Calu3 (cell line): ENCODE measurements around the gene TUBB4A. TPM values are rescaled to one million over a fixed set of nuclear protein-coding genes. Genes with fewer than 3 reads are reported as not detected.

ENCODE experiments used
- BruUV-seq: library from RNA; stranded (reverse); fragments of 400-500 nt; replicated peaks from 2 replicates; lab custom pipeline; 2021; lab: Mats Ljungman, UMichigan
- CTCF ChIA-PET: fragments of 300-600 bp; sonication (Branson Sonifier 250); formaldehyde crosslinking; loops from one replicate; lab custom pipeline; 2022; ENCODE audit warnings: antibody characterized with exemption; lab: Charles Lee
- DNase-seq: peaks from one replicate; pipeline ENCODE4 v3.0.0; 2022
- H3K27ac Mint-ChIP-seq: one replicate; pipeline ENCODE4 v1.8.0; 2022; ENCODE audit warnings: mixed read lengths; ENCODE audit not compliant: unreplicated experiment
- H3K27me3 Mint-ChIP-seq: one replicate; pipeline ENCODE4 v1.8.0; 2022; ENCODE audit warnings: mixed read lengths; ENCODE audit not compliant: unreplicated experiment
- H3K36me3 Mint-ChIP-seq: one replicate; pipeline ENCODE4 v1.8.0; 2022; ENCODE audit warnings: mild to moderate bottlenecking, moderate library complexity, mixed read lengths; ENCODE audit not compliant: insufficient read depth, unreplicated experiment
- H3K4me1 Mint-ChIP-seq: one replicate; pipeline ENCODE4 v1.8.0; 2022; ENCODE audit warnings: mild to moderate bottlenecking, low read depth, mixed read lengths; ENCODE audit not compliant: unreplicated experiment
- H3K4me3 Mint-ChIP-seq: one replicate; pipeline ENCODE4 v1.8.0; 2022; ENCODE audit warnings: mild to moderate bottlenecking, low read depth, moderate library complexity, mixed read lengths; ENCODE audit not compliant: unreplicated experiment
- H3K9me3 Mint-ChIP-seq: one replicate; pipeline ENCODE4 v1.8.0; 2022; ENCODE audit warnings: low read depth, mixed read lengths; ENCODE audit not compliant: unreplicated experiment
- CTCF ChIP-seq: fragments of 200-600 bp; IDR thresholded peaks from one replicate; pipeline ENCODE4 v1.8.0; 2022; ENCODE audit warnings: antibody characterized with exemption; ENCODE audit not compliant: unreplicated experiment
- intact Hi-C: fragments of 100-400 bp; cut with micrococcal nuclease; formaldehyde crosslinking; loops from one replicate; pipeline ENCODE4 v1.10.0; 2022; ENCODE audit not compliant: unreplicated experiment
- total RNA-seq: library from RNA; stranded (reverse); gene quantifications from 2 replicates; pipeline ENCODE4 v1.2.3, GENCODE V29; 2022

Gene TUBB4A
- total RNA-seq, 1 experiment from 2014 or later: 1.4 TPM

GRCh38 chr19:6471076-6471475, 31.0 kb downstream of the TUBB4A start:
- no peak overlapping the region for H3K27ac Mint-ChIP-seq
- TF ChIP-seq CTCF: no peak
- H3K4me1 Mint-ChIP-seq: peaks cover 6% of the 10 kb centered on the region
- no peak overlapping the region for H3K4me3 Mint-ChIP-seq
- H3K36me3 Mint-ChIP-seq: peaks cover 18% of the 10 kb centered on the region
- no peaks in the 10 kb centered on the region for H3K9me3 Mint-ChIP-seq
- no TSS peak for BruUV-seq
- CTCF ChIA-PET: no interaction called here
- DNase-seq: no peak
- intact Hi-C loops: no loop called here
- no peaks in the 10 kb centered on the region for H3K27me3 Mint-ChIP-seq

GRCh38 chr19:6470173-6470572, 31.9 kb downstream of the TUBB4A start:
- Mint-ChIP-seq H3K27me3 (no peaks in the 10 kb centered on the region), H3K27ac (no peak overlapping the region), H3K4me1 (peaks cover 15% of the 10 kb centered on the region), H3K9me3 (no peaks in the 10 kb centered on the region), H3K4me3 (no peak overlapping the region), H3K36me3 (peaks cover 27% of the 10 kb centered on the region)
- no TSS peak for BruUV-seq
- no peak for TF ChIP-seq CTCF
- no peak for DNase-seq
- intact Hi-C loops: no loop called here
- CTCF ChIA-PET: no interaction called here

- CTCF ChIA-PET: no interaction called here
- TF ChIP-seq CTCF: no peak
- no peak overlapping the region for H3K27ac Mint-ChIP-seq
- H3K36me3 Mint-ChIP-seq: peaks cover 42% of the 10 kb centered on the region
- intact Hi-C loops: no loop called here
- no peaks in the 10 kb centered on the region for H3K9me3 Mint-ChIP-seq
- H3K27me3 Mint-ChIP-seq: no peaks in the 10 kb centered on the region
- H3K4me3 Mint-ChIP-seq: no peak overlapping the region
- BruUV-seq: no TSS peak
- H3K4me1 Mint-ChIP-seq: peaks cover 15% of the 10 kb centered on the region
- no peak for DNase-seq
Observed at GRCh38 chr19:6467384-6467783, 34.7 kb downstream of the TUBB4A start.

GRCh38 chr19:6466526-6467248, 35.4 kb downstream of the TUBB4A start:
- CTCF ChIA-PET: no interaction called here
- BruUV-seq: no TSS peak
- H3K9me3 Mint-ChIP-seq: no peaks in the 10 kb centered on the region
- no peak overlapping the region for H3K4me3 Mint-ChIP-seq
- intact Hi-C loops: no loop called here
- peaks cover 42% of the 10 kb centered on the region for H3K36me3 Mint-ChIP-seq
- no peak overlapping the region for H3K27ac Mint-ChIP-seq
- peaks cover 15% of the 10 kb centered on the region for H3K4me1 Mint-ChIP-seq
- H3K27me3 Mint-ChIP-seq: no peaks in the 10 kb centered on the region
- no peak for TF ChIP-seq CTCF
- no peak for DNase-seq
